HG02588 (cell line): ENCODE measurements around the gene ZNF705A.
"Not testable (repeated sequence)": the region's sequence is repeated elsewhere in the genome, so short reads cannot be mapped to it uniquely, and the experiment has no call there.

Experiments used
- ATAC-seq: cut with Tn5 transposase; IDR thresholded peaks from one replicate; pipeline ENCODE4 v1.9.1; 2021; ENCODE audit warnings: mild to moderate bottlenecking, moderate library complexity; ENCODE audit not compliant: unreplicated experiment

Gene ZNF705A

DNA sequence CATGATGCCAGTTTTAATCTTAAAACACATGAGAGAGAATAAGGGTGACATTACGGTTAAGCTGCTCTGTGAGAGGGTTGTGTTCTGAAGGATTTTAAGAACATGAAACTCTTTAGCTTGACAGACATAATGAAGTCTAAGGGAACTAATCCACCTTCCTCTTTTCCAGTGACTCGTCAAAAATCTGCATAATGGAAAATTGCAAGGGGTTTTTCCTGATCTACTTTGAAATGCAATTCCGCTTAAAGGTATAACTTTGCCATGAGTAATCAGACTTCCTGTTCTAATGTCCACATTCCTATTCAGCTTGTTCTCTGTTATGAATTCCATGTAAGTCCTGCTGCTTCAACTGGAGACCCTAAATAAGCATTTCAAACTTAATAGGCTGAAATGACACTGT is at the start of gene ZNF705A:
TSS of gene ZNF705A (plus strand) at position 171 of the 400 bp plus-strand sequence. CDS start 15,611 bp downstream, outside the sequence.
- ATAC-seq = no peak

DNA sequence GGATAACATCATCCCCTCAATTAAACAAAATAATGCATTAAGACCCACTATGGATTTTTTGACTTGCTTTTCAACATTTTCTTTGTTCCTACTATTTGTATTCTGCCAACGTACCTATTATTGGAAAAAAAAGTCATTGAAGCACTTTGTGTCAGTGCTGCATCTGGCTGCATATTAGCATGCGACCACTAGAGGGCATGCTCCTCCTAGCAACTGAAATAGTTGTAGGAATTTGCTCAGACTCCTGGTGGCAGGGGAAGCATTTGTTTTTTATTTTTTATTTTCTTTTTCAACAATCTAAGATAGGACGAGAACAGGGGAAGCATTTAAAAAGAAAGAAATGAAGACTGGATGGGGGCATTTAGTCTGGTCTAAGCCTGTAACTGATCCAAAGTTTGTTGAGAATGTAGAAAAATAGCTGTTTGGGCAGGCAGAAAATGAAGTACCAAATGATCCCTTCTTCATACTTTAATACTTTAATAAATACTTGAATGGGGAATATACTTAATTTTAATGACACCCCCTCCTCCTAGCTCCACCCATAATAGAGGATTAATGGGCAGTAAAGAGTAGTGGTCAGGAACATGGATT is 47.9 kb upstream of the ZNF705A start:
- ATAC-seq = no peak

DNA sequence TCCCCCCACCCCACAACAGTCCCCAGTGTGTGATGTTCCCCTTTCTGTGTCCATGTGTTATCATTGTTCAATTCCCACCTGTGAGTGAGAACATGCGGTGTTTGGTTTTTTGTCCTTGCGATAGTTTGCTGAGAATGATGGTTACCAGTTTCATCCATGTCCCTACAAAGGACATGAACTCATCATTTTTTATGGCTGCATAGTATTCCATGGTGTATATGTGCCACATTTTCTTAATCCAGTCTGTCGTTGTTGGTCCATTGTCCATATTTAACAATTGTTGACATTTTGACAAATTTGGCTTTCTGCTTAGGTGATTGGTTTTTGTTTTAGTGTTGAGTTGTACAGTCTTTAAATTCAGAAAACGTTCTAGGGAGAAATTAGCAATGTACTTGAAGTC is 43.7 kb upstream of the ZNF705A start:
- ATAC-seq = not testable (repeated sequence)

DNA sequence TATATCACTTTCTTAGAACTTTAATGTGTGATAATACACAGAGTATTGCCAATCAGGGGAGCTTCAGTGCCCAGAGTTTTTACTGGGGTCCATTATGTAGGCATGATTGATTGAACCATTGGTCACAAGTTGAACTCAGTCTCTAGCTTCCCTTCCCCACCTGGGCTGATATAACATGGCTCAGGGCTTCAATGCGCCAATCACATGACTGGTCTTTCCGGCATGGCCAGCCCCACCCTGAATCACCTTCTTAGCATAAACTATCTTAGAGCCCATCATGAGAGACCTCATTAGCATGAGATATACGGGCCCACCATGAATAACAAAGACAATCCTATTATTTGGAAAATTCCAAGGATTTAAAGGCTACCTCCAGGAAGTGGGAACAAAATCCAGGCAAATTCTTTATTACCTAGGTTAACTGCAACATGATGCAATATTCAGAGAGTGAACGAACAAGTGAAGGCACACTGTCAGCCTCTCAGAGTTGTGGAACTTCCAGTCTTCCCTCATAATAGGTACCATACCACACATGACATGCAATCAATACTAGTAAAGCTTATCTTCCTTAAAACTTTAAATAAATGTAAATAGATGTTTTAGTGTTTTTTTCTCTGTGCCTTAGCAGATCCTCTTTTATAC is 36.6 kb upstream of the ZNF705A start:
- ATAC-seq = no peak

DNA sequence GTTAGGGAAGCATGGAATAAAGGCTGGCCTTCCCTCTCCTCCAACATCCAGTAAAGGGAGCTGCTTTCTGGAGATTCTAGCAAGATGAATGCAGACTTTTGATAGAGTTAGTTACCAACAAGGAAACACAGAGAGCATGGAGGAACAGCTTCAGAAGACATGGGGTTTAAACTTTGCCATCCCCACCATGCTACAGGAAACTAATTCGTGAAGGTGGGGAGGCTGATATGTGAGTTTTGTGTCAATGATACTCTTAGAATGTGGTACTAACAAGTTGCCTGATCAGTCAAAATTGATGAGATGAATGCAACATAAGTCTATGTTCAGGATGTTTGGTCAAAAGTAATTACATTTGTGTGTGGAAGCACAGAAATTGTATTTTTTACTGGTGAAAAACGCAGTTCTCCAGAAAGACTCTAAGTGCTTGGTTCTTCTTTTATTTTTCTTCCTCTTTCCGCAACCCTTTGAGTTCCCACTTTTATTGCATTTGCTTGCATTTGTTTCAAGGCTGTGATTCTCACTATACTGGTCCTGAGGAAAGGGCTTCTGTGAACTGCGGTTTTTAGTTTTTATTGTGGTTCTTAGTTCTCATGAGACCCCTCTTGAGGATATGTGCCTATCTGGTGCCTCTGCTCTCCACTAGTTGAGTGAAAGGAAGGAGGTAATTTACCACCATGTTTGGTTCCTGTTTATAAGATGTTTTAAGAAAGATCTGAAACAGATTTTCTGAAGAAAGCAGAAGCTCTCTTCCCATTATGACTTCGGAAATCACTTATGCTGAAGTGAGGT is 33.5 kb upstream of the ZNF705A start, which contains the start of gene CLEC4A:
TSS of gene CLEC4A (plus strand) at position 494 of the 789 bp plus-strand sequence. CDS start at position 756, 262 bp downstream.
- no peak for ATAC-seq

DNA sequence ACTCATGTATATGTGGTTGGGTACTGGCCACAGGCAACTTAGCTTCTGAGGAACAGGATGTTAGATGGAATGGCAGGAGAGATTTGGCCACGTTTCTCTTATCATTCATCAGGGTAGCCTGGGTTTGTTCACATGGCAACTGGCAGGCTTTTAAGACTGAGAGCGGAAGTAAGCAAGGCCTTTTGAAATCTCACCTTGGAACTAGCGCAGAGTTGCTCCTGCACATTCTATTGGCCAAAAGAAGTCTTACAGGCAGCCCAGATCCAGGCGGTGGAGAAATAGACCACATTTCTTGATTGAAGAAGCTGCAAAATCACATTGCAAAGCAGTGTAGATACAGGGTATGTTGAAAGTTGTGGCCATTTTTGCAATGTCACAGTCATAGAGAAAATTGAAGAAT is 29.7 kb upstream of the ZNF705A start:
- ATAC-seq = no peak

DNA sequence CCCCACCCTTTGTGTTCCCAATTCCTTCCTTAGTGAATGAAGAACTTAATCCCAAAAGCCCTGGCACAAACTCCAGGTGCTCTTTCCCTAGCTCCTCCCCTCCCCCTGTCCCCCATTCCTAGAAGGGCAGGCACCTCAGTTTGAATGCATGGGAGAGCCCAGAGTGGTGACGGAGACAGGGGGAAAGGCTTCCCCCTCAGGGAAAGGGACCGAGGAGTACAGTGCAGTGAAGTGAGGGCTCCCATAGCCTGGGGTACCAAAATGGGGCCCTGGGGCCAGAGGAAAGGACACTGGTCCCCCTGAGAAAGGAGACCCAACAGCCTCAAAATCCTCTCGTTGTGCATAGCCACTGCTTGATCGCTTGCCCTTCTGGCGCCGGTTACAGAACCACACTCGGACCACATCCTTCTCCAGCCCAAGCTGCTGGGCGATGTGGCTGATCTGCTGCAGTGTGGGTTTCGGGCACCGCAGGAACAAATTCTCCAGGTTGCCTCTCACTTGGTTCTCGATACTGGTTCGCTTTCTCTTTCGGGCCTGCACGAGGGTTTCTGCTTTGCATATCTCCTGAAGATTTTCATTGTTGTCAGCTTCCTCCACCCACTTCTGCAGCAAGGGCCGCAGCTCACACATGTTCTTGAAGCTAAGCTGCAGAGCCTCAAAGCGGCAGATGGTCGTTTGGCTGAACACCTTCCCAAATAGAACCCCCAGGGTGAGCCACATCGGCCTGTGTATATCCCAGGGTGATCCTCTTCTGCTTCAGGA is 23.0 kb upstream of the ZNF705A start:
- not testable (repeated sequence) for ATAC-seq

DNA sequence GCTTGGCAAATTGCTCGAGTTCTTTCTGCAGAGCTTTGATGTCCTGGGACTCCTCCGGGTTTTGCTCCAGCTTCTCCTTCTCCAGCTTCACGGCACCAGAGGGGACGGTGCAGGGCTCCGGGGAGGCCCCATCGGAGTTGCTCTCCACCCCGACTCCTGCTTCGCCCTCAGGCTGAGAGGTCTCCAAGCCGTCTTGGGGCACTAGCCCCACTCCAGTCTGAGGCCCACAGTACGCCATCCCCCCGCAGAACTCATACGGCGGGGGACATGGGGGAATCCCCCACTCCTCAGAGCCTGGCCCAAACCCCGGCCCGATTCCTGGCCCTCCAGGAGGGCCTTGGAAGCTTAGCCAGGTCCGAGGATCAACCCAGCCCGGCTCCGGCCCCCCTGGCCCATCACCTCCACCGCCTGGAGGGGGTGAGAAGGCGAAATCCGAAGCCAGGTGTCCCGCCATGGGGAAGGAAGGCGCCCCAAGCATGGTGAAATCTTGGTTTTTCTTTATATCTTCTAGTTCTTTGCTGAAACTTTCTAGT is 22.4 kb upstream of the ZNF705A start:
- ATAC-seq = not testable (repeated sequence)

DNA sequence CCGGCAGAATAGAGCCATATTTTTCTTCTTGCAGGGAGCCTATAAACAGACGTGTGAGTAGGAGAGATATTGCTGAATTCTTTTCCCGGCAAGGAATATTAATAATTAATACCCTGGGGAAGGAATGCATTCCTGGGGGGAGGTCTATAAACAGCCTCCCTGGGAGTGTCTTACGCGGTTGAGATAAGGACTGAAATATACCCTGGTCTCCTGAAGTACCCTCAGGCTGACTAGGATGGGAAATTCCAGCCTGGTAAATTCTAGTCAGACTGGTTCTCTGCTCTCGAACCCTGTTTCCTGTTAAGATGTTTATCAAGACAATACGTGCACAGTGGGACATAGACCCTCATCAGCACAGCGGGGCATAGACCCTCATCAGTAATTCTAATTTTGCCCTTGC is 15.2 kb upstream of the ZNF705A start:
- not testable (repeated sequence) for ATAC-seq

DNA sequence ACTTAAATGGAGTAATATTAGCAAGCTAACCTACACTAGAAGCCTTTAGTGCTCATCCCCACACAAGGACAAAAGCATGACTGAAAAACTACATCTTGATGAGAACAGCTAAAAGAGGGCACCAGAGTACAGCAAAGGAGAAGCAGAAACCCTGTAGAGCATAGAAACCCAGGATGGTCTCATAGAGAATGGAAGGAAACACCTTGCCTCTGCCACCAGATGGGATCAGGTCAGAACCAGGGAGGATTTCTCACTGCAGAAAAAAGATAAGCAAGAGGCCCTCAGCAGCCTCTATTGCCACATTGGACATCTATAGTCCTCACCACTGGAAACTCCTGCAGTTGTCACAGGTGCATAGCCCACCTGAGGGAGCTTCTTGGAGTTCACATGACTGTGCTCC is 13.6 kb upstream of the ZNF705A start:
- no peak for ATAC-seq

DNA sequence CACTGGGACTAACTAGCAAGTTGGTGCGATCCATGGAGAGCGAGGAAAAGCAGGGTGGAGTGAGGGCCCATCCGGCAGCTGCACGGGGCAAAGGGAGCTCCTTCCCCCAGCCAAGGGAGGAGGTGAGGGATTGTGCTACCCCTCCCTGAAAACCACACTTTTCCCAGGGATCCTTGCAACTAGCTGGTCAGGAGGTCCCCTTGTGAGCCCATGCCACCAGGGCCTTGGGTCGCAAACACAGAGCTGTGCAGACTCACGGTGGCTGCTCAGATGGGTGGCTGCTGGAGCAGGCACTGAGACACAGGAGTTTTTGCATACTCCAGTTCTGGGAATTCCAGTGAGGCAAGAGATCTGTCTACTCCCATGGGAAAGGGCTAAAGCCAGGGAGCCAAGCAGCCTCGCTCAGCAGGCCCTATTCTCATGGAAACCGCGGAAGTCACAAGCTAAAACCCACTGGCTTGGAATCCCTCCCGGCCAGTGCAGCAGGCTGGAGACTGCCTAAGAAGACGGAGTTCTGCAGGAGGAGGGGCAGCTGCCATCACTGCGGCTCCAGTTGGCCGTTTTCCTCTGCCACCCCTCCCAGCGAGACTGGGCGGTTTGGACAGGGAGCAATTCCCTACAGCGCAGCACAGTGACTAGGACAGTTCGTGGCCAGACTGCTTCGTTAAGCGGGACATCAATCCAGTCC is 10.9 kb upstream of the ZNF705A start:
- ATAC-seq = no peak

DNA sequence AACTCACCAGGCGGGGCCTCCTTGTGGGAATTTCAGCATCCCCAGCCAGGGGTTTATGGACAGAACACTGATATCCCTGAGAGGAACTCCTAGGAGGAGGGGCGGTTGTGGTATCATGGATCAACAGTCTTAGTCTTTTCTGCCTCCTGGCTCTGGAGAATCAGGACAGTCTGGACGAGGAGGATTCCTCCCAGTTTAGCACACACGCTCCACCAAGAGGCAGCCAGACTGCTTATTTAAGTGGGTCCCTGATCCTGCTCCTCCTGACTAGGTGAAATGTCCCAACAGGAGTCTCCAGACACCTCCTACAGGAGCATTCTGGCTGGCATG is 10.4 kb upstream of the ZNF705A start:
- no peak for ATAC-seq

DNA sequence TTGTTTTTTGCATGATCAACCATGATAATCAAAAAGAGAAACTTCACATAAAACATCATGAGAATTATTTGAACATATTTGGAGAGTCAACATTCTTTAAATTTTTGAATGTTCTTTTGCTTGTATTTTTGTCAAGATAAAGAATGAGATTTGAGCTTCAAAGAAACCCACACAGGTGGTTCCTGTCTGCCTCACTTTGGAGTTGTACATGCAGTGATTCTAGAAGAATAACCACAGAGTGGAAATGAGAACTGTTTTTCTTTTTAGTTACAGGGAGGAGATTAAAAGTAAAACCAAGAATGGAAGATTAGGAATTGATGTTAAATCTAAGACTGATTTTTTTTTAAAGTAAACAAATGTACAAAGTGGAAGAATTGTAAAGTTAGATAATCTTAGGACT is 2.3 kb upstream of the ZNF705A start:
- ATAC-seq = no peak

DNA sequence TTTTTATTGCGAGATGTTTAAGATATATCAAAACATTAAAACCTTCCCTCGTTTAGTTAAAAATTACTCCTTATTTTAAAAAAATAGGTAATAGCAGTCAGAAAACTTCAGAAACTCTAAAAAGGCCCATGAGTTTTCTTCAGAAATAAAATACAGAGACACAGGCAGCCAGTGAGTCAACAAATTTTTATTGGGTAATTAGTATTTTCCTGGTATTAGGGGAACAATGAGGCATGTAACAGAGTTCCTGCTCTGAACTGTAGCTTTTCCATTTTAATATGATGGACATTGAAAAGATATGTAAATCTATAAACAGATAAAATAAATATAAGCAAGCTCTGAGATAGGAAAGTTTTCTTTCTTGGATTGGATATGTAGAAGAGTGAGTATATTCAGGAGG is 399 bp upstream of the ZNF705A start:
- ATAC-seq = no peak

DNA sequence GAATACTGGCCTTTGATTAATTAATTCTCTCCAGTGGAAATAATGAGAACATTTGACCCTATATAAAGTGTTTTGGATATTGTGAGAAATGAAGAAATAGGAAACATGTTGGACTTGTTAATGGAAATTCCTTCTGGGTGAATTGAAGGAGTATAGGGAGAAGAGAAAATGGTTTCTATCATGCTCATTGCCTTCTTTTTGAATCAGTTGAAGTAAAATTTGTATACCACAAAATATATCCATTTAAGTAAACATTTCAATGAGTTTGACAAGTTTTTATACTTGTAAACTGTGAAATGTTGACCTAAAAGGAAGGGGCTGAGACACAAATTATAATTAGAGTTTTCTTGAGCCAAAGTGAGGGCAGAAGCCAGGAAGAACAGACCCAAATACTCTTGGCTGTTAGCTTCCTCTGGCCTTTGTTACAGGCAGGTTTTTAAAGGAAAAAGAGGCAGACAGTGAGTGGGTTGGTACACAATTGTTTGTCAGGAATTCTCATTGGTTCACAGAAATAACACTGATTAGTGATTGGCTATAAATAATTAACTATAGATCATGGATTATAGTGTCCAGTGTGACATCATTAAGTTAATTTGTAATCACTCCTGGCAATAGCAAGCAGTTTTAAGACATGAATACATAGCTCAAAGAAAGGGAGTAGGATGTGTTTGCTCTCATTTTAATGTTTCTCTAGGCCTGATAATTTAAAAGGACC is 826 bp downstream of the ZNF705A start:
- no peak for ATAC-seq

DNA sequence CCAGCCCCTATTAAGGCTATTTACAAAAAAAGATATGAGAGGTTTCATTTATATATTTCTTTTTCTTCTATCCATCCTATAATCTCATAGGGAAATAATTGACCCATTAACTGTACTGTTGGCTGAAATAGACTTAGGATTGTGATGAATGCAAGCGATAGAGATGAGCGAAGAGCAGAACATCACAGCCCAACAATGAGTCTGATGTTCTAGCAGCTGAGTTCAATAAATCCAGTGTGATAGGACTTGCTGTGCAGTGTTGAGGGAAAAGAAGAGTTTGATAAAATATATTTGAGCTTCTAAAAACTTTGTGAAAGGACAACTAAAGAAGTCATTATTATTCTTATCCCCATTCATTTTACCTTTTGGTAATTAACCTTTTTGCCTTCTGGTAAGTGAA is 16.1 kb downstream of the ZNF705A start:
- ATAC-seq = not testable (repeated sequence)

DNA sequence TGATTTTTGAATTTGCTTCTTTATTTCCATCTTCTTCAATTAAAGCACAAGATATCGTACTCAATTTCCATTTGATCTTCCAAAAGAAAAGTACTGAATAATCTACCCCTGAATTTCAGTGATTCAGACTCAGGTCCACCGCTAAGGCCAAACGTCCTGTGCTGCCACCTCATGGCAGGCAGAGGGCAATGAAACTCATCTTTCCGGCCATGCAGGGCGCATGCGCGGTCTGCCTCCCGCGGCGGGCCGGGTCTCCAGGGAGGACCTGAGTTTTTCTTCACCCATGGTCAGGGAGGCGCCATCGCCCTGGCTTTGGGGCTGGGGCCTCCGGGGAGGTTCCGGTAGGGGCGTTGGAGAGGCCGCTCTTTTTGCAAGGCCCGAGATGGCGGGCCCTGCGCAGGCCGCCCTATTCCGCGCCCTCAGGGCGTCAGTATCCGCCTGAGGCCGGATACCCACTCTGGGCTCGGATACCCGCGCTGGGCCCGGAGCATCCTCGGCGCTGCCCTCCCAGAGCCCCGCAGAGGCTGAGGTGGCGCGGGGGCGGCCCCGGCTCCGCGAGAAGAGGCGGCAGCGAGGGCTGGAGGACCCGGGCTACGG is 23.3 kb downstream of the ZNF705A start:
- not testable (repeated sequence) for ATAC-seq

DNA sequence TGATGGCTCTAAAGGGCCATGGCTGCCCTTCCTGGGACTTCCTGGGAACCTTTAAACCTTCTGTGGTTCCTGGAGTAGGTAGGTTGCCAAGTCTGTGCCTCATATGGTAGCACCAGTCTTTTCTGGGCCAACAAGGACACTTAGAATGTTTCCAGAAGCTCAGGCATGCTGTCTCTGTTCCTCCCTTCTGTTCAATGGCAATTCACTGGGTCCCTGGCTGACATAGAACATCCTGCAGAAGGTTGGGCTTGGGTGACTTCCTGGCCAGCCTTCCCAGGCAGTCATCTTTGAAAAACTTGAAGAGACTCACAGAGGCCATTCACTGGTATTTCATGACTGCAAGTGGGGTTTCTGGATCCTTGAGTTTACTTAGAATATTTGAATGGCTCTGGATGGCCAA is 24.5 kb downstream of the ZNF705A start:
- ATAC-seq = not testable (repeated sequence)

DNA sequence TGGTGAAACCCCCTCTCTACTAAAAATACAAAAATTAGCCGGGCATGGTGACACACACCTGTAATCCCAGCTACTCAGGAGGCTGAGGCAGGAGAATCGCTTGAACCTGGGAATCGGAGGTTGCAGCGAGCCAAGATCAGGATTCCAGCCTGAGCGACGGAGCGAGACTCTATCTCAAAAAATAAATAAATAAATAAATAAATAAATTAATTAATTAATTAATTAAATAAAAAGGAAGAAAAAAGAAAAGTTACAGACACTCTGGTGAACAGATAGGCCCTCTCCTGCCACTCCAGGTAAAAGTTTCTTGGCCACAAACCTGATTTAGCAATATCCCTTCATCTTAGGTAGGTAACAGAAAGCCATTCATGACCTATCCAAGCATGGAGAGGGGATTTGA is 26.1 kb downstream of the ZNF705A start:
- ATAC-seq = not testable (repeated sequence)
